ENCODE data around the gene USP10.

DNA sequence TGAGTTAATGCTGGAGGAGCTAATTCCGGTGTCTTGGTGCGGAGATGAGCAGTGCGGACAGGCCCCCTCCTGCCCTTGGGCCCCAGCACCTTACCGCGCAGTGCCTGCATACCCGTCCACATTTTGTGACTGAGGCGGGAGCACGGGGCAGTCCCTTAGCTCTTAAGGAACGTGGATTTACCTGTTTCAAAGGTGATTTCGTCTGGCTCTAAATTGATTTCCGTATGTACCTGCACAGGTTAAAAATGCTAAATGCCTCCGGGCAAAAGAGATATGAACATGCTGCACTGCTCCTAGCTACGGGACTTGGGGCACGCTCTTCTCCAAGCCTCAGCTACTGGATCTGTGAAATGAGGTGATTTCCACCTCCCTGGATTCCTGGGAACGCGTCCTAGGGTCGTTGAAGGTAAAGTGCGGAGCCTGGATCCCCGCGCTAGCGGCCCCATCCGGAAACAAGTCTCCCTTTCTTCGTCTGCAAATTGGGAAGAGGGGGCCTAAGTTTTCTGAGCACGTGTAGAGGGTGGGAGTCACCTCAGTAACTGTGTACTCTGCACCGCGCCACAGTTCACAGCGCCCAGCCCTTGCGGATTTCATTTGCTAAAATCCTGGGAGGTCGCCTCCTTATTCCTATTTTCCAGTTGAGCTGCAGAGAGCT is 119.3 kb downstream of the USP10 start:
- TF ChIP-seq, protein P1, sequence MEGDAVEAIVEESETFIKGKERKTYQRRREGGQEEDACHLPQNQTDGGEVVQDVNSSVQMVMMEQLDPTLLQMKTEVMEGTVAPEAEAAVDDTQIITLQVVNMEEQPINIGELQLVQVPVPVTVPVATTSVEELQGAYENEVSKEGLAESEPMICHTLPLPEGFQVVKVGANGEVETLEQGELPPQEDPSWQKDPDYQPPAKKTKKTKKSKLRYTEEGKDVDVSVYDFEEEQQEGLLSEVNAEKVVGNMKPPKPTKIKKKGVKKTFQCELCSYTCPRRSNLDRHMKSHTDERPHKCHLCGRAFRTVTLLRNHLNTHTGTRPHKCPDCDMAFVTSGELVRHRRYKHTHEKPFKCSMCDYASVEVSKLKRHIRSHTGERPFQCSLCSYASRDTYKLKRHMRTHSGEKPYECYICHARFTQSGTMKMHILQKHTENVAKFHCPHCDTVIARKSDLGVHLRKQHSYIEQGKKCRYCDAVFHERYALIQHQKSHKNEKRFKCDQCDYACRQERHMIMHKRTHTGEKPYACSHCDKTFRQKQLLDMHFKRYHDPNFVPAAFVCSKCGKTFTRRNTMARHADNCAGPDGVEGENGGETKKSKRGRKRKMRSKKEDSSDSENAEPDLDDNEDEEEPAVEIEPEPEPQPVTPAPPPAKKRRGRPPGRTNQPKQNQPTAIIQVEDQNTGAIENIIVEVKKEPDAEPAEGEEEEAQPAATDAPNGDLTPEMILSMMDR (conservative IDR thresholded peaks at IDR 0.05 in 1 of 2, IDR thresholded peaks at IDR 0.05 in 1 of 2; ENCODE audit: extremely low read depth in 1 of 2, insufficient read depth in 1 of 2, low read depth in 1 of 2, low read length in 2 of 2): no peak
- TF ChIP-seq EZH2 (IDR thresholded peaks at IDR 0.05; ENCODE audit: borderline replicate concordance, low read length): no peak

Data from mammary epithelial cell (primary cell).